Measurements from ENCODE around the gene ST8SIA4. TPM values are rescaled to one million over a fixed set of nuclear protein-coding genes. Genes with fewer than 3 reads are reported as not detected.
A peak's percentile ranks its signal among the peaks of the same experiment; 100 is the strongest.
"Not testable (repeated sequence)": the region's sequence is repeated elsewhere in the genome, so short reads cannot be mapped to it uniquely, and the experiment has no call there.

The ST8SIA4 gene
- total RNA-seq, 1 experiment from 2014 or later: 29.0 TPM

DNA sequence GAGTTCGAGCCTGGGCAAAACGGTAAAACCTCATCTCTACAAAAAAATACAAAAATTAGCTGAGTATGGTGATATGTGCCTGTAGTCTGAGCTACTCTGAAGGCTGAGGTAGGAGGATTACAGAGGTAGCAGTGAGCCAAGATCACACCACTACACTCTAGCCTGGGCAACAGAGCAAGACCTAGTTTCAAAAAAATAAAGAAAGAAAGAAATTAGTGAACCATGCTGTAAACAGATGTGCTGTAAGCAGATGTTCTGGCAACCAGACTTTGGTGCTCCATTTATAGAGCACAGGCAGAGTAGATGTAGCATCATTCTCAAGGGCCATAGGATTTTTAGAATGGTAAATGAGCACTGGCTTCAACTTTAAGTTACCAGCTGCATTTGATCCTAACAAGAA is 115.4 kb downstream of the ST8SIA4 start:
- no peak for DNase-seq (ENCODE audit: low spot score)

DNA sequence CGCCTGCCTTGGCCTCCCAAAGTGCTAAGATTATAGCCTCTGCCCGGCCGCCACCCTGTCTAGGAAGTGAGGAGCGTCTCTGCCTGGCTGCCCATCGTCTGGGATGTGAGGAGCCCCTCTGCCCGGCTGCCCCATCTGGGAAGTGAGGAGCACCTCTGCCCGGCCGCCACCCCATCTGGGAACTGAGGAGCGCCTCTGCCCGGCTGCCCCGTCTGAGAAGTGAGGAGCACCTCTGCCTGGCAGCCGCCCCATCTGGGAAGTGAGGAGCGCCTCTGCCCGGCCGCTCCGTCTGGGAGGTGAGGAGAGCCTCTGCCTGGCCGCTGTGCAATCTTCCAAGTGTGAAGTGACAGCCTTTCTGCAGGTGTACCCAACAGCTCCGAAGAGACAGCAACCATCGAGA is 117.5 kb downstream of the ST8SIA4 start:
- not testable (repeated sequence) for DNase-seq (ENCODE audit: low spot score)

DNA sequence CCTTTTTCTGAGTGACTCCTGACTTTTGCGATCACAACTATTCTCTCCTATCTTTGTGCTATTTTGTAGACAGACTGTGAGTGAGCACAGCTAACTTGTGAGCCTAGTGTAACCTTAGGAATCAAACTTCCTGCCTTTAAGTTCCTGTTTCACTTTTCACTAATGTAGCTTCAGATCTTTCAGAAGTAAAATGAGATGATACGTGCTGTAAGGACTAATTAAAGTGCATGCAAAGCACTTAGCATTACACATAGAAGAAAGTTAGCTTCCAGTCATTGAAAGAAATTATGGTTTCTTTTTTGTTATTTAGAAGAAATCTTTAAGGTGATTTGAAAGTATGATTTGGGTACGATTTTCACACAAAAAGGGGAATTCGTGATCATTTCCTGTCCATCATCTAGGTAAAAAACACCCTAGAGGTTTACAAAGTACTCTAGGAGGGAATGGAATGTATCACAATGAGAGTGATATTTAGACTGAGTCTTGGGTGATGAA is 122.7 kb downstream of the ST8SIA4 start:
- no peak for DNase-seq (ENCODE audit: low spot score)

DNA sequence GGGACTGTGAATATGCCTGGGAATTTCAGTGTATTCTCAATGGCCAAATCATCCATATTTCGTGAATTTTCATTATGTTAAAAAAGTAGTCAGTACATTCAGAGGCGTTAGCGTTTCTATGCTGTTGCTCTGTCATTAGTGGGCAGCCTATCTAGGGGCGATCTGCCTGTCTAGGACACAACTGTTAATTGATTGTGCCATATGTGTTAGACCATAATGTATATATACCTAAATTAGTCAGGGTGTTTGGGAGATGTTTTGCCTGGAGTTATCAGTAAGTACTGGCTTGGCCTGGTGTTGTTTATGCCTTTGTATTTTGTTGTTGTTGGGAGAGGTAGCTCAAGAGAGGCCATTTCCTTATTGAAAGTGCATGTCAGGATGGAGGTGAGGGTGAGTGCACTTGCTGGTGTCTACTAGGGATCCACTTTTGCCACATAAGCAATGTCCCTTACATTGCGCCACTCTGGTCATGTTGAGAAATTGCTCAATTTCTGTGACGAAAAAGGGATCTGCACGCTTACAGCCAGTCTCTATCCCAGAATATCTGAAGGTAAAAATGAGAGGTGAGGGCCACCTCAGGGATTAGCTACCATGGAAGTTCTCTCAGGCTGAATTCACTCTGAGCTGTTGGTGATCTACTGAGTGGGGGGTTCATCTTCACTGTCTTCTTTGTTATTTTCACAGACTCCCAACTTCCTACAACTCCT is 123.3 kb downstream of the ST8SIA4 start:
- no peak for DNase-seq (ENCODE audit: low spot score)

DNA sequence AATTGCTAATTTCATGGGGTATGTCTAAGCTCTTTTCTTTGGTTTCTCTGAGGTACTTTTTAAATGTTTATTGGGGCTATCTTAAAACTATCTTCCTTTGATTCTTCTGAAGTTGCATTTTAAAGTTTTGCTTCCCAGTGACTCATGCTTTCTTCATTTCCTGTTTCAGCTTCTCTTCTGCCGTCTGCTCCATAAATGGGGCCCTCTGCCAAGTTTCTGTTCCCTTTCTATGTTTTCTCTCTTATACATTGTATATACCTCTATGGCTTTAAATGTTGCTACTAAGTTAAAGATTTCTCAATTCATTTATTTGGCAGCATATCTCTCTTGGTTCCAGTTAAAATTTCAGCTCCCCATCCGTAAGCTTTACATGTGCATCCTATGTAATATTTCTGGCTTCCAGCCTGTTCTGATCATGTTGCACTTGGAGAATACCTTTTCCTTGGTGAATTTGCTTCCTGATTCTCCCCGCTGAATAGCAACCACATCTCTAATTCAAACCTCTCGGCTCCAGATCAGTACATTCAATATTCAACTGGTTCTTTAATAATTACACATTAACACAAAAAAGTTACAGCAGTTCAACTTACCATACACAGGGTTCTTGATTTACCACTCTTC is 125.3 kb downstream of the ST8SIA4 start:
- DNase-seq (ENCODE audit: low spot score): peak; percentile 85

DNA sequence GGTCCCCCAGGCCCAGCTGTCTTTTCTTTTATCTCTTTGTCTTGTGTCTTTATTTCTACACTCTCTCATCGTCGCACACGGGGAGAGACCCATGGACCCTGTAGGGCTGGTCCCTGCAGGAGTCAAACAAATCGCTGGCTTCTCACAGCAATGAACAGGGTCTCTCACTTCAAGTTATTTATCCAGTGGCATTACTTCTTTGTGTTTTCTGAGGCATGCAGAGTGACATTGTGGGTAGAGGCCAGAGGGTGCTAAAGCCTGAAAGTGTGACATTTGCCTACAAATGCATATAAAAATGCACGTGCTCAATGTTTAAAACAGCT is 127.6 kb downstream of the ST8SIA4 start:
- DNase-seq (ENCODE audit: low spot score): no peak

DNA sequence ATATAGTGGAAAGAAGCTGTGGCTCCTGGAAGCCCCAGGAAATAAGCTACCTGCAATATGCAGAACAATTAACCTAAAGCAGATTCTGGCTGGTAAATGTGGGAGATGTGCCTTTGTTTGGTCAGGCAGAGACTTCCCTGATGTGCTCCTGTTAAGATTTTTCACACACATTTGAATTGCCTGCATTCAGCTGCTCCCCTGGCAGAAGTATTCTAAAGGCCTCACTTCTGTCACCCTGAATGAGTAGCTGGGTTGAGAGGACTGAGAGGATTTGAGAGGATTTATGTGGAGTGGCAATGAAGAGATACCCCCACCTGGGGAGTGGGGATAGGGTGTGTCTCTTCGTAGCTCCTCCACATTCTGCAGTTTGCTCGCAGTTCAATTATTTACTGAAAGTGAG is 130.5 kb downstream of the ST8SIA4 start:
- no peak for DNase-seq (ENCODE audit: low spot score)

DNA sequence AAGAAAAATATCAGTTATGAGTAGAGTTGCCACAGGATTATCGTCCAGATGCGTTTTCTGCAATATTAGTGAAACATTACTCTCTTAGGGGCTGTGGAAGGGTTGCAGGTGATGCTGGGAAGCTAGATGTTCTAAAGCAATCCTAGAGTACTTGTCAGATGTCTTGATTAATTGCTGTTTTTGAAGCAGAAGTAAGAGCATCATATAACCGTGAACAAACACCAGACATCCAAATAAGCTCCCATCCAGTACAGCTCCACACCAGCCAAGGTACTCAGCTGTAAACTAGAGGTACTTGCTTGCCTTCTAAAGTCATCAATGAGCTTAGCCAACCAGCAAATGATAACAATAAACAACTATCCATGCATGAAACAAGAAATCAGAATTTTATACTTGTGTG is 131.1 kb downstream of the ST8SIA4 start:
- no peak for DNase-seq (ENCODE audit: low spot score)

DNA sequence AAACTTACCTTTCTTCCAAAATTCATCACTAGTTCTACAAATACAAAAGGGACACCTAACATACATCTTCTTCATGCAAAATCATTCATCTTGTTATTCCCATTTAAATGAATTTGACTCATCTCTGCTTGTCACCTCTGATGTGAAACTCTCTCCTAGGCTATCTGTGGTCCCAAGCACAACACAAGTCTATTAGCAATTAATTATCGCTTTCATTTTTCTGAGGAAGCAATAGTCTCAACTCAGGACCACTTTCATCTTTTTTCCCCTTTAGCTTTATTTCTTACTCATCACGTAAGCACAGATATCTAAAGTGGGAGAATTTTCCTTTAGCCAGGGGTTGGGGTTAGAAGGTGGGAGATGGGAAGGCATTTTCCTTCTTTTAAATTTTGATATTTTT is 131.9 kb downstream of the ST8SIA4 start:
- DNase-seq (ENCODE audit: low spot score): no peak

DNA sequence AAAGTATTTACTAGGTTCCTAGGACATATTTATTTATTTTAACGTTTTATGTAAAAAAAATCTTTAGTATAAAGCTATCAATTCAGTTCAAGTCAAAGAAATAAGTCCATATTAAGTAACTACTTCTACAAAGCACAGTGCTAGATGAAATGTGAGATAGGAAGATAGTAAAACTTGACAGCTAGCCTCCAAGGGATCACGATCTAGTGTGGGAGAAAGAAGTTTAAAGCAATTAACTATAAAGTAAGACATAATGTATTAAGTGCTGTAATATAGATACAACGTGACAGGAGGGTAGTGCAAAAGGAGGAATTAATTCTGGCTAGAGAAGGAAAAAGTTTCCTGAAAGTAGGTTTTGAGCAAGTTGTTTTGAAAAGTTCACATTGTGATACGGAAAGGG is 134.9 kb downstream of the ST8SIA4 start:
- no peak for DNase-seq (ENCODE audit: low spot score)

DNA sequence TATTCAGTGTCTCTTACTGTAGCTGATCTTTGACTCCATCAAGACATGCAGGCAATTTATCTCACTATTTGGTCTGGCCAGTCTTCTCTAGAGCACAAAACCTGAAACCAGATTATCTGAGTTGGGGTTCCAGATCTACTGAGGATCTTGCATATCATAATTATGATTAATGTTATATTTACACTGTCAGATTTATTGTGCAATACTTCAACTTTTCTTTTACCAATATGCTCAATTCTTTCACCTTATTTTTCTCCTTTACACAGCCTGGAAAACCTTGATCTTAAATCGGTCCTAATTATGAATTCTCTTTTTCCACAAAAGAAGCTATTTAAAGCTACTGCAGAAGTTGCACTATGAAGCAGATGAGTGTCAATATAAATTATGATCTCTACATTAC is 140.1 kb downstream of the ST8SIA4 start:
- DNase-seq (ENCODE audit: low spot score): no peak

DNA sequence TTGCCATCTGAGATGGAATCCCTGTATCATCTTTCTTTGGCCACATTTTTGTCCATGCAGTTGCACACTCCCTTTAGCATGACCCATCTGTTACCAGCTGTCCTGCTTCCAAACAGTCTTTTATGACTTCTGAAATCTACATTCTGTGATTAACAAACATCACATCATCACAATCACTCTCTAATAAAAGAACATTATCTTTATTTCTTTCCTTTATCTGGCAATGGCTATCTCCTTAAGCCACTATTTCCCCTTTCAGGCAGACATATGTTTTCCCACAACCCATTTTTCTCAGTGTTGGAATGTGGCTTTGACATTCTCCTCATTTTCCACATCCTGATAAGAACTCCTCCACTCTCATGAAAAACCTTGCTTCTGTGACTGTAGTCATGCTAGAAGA is 141.0 kb downstream of the ST8SIA4 start:
- no peak for DNase-seq (ENCODE audit: low spot score)

DNA sequence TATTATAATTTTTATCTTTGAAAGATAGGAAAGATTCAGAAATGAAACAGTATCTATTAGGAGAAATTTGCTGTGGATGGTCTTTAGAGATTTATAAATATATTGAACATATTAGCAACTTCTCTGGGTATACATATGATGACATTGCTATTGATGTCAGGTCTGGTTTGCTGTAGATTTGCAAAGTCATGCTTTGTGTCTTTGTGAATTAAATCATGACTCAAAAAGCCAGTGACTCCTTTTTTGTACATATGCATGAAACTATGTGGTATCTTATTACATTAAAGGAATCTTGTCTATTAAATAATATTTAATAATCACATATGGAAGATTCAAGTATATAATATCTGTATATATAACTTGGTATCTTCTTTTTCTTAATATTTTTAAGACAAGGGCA is 141.9 kb downstream of the ST8SIA4 start:
- peak; percentile 45 for DNase-seq (ENCODE audit: low spot score)

DNA sequence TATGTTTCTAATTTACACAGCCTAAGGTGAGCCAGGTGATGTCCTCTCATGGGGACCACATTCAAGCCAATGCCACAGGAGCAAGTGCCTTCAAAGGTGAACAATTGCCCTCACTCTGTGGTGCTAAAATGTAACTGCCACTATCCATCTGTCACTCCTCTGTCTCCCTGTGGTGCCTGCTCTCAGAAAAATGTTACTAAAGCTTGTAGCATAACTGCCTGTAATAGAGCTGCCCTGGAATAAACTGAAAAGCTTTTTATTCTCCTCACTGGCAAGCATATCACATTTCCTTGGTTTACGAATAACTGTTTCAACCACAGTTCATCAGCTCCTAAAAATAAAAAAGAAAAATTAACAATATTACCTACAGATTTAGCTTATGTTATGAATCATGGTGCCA is 142.4 kb downstream of the ST8SIA4 start:
- no peak for DNase-seq (ENCODE audit: low spot score)

DNA sequence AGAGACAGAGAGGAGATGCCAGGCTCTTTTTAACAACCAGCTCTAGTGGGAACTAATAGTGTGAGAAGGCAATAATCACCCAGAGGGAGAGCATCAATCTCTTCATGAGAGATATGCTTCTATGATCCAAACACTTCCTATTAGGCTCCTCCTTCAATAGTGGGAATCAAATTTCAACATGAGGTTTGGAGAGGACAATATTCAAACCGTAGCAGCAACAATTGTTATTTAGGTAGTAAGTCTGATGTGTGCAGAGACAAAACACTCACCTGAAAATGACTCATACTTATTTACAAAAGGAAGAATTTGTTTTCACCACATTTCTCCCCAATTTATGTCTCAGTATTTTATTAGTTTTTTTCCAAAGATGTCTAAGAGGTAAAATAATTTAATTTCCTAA is 144.3 kb downstream of the ST8SIA4 start:
- DNase-seq (ENCODE audit: low spot score): no peak

DNA sequence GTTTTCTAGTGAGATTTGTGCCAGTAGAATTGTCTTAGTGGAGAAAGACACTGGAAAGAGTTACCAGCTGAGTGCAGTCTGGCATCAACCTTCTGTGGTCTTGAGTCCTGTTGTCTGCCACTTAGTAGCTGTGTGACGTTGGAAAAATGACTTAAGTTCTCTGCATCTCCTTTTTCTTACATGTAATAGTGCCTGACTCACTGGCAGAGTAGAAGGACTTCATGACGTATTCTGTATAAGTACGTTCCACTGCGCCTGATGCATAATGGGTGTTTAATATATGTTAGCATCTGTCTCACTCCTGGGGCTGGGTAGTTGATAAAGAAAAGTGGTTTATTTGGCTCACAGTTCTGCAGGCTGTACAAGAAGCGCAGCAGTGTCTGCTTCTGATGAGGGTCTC is 144.8 kb downstream of the ST8SIA4 start:
- no peak for DNase-seq (ENCODE audit: low spot score)

DNA sequence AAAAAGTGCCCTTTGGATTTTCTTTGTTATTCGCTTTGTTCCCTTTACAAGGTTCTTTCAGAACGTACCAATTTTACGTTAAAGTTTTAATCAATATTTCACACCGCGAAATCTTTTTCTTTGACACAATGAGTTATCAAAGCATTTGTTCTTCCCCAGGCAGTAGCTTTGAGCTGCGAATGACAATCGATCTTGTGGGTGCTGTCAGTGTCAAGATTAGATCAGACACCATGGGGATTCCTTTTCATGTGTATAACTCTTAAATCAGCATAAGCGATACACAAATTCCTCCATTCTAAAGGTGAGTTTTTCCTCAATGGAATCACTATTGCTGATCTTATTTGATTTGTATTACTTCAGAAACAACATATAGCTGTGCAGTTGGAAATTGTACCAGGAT is 145.5 kb downstream of the ST8SIA4 start:
- no peak for DNase-seq (ENCODE audit: low spot score)

Measured in H4 (cell line).